Measurements from ENCODE around the gene FZD1. TPM values are rescaled to one million over a fixed set of nuclear protein-coding genes. Genes with fewer than 3 reads are reported as not detected.

FZD1 gene
- total RNA-seq, 4 donors from 2014 or later, result 2.1 to 4.1 (median 3.5) TPM

- no peaks in the 10 kb centered on the region for H3K27me3 ChIP-seq
- TF ChIP-seq, protein P1, sequence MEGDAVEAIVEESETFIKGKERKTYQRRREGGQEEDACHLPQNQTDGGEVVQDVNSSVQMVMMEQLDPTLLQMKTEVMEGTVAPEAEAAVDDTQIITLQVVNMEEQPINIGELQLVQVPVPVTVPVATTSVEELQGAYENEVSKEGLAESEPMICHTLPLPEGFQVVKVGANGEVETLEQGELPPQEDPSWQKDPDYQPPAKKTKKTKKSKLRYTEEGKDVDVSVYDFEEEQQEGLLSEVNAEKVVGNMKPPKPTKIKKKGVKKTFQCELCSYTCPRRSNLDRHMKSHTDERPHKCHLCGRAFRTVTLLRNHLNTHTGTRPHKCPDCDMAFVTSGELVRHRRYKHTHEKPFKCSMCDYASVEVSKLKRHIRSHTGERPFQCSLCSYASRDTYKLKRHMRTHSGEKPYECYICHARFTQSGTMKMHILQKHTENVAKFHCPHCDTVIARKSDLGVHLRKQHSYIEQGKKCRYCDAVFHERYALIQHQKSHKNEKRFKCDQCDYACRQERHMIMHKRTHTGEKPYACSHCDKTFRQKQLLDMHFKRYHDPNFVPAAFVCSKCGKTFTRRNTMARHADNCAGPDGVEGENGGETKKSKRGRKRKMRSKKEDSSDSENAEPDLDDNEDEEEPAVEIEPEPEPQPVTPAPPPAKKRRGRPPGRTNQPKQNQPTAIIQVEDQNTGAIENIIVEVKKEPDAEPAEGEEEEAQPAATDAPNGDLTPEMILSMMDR (IDR thresholded peaks at IDR 0.05 in 4 of 5, conservative IDR thresholded peaks at IDR 0.05 in 1 of 5), result no peak
- no peak for TF ChIP-seq POLR2A (IDR thresholded peaks at IDR 0.05)
- intact Hi-C loops (cut with DNase I; ENCODE audit: low total_unique reads), result no loop called here
- no peak for DNase-seq
- no peaks in the 10 kb centered on the region for H3K4me1 ChIP-seq
- H3K27ac ChIP-seq, result no peak overlapping the region
- no peak overlapping the region for H3K4me3 ChIP-seq
- H3K36me3 ChIP-seq, result no peaks in the 10 kb centered on the region
- in situ Hi-C loops (cut with MboI; ENCODE audit: low sequenced_read_pairs in 4 of 4), result no loop called here
- ATAC-seq, result no peak
- no peaks in the 10 kb centered on the region for H3K9me3 ChIP-seq
These were observed 16.7 kb upstream of the FZD1 start for GRCh38 chr7:91247500-91247899.

- Histone ChIP-seq H3K9me3 (no peaks in the 10 kb centered on the region), H3K27ac (no peak overlapping the region), H3K4me1 (no peaks in the 10 kb centered on the region), H3K36me3 (no peaks in the 10 kb centered on the region), H3K27me3 (no peaks in the 10 kb centered on the region), H3K4me3 (no peak overlapping the region)
- DNase-seq (no peak), ATAC-seq (no peak)
- in situ Hi-C loops (cut with MboI; ENCODE audit: low sequenced_read_pairs in 4 of 4) (no loop called here), intact Hi-C loops (cut with DNase I; ENCODE audit: low total_unique reads) (no loop called here)
- no peak for TF ChIP-seq POLR2A (IDR thresholded peaks at IDR 0.05)
- TF ChIP-seq, protein P1 (IDR thresholded peaks at IDR 0.05 in 4 of 5, conservative IDR thresholded peaks at IDR 0.05 in 1 of 5), result no peak
These were observed 15.2 kb upstream of the FZD1 start for GRCh38 chr7:91248996-91249395.

DNA sequence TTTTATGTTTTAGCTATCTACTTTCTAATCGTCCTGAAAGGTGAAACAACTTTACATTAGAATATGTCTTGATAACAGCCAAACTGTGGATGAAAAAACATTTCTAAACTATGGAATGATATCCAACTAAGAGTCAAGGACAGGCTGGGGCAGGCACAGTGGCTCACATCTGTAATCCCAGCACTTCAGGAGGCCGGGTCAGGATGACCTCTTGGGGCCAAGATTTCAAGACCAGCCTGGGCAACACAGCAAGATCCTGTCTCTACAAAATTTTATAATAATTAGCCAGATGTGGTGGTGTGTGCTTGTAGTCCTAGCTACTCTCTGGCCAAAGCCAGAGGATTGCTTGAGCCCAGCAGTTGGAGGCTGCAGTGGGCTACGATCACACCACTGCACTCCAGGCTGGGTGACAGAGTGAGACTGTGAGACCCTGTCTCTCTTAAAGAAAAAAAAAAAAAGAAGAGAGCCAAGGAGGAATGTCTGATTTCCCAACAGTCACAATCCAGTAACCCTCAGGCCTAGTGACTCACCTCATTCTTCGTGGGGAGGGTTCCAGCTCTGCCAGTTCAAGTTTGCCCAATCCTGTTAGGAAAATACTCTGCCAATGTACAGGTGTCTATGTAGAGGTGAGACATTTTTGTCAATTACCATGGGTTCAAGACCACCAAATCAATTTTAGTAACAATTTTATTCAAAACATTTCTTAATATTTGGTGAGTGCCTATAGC lies 14.6 kb upstream of the FZD1 start:
- in situ Hi-C loops (cut with MboI; ENCODE audit: low sequenced_read_pairs in 4 of 4), result no loop called here
- H3K4me1 ChIP-seq, result no peaks in the 10 kb centered on the region
- ATAC-seq, result no peak
- DNase-seq, result no peak
- H3K4me3 ChIP-seq, result no peak overlapping the region
- TF ChIP-seq, protein P1 (IDR thresholded peaks at IDR 0.05 in 4 of 5, conservative IDR thresholded peaks at IDR 0.05 in 1 of 5), result no peak
- TF ChIP-seq POLR2A (IDR thresholded peaks at IDR 0.05), result no peak
- no peak overlapping the region for H3K27ac ChIP-seq
- intact Hi-C loops (cut with DNase I; ENCODE audit: low total_unique reads), result no loop called here
- H3K27me3 ChIP-seq, result no peaks in the 10 kb centered on the region
- H3K36me3 ChIP-seq, result no peaks in the 10 kb centered on the region
- no peaks in the 10 kb centered on the region for H3K9me3 ChIP-seq

- ATAC-seq, result no peak
- in situ Hi-C loops (cut with MboI; ENCODE audit: low sequenced_read_pairs in 4 of 4), result no loop called here
- no peaks in the 10 kb centered on the region for H3K4me1 ChIP-seq
These were observed 13.5 kb upstream of the FZD1 start for GRCh38 chr7:91250706-91251105.

More at GRCh38 chr7:91250706-91251105, 13.5 kb upstream of the FZD1 start:
- H3K27me3 ChIP-seq, result no peaks in the 10 kb centered on the region
- no peaks in the 10 kb centered on the region for H3K9me3 ChIP-seq
- H3K27ac ChIP-seq, result no peak overlapping the region
- H3K36me3 ChIP-seq, result no peaks in the 10 kb centered on the region
- no peak for DNase-seq
- intact Hi-C loops (cut with DNase I; ENCODE audit: low total_unique reads), result no loop called here
- no peak overlapping the region for H3K4me3 ChIP-seq
- TF ChIP-seq, protein P1 (IDR thresholded peaks at IDR 0.05 in 4 of 5, conservative IDR thresholded peaks at IDR 0.05 in 1 of 5), result no peak
- no peak for TF ChIP-seq POLR2A (IDR thresholded peaks at IDR 0.05)

Measured in gastrocnemius medialis (tissue), 4 donors.